ENCODE data around the gene SMARCB1.

DNA sequence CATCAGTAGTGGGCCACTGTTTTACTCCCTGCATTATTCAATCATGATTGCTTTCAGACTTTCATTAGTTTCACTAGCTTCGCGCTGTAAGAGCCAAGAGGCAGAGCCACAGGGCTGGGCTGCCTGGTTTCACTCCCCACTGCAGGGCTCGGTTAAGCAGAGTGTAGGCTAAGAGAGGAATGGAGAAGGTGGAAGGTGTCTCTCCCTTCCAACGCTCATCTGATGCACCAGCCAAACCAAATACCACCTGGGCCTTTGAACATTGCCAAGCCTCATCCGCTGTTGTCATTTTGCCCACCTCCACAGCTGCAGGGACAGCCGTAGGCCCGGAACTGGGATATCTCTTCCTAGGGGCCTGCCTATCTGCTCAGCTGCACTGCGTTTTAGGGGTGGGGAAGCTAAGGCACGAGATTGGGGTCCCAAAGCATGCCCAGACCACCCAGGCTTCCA is 480 bp upstream of the SMARCB1 start:
- TF ChIP-seq, protein P1, sequence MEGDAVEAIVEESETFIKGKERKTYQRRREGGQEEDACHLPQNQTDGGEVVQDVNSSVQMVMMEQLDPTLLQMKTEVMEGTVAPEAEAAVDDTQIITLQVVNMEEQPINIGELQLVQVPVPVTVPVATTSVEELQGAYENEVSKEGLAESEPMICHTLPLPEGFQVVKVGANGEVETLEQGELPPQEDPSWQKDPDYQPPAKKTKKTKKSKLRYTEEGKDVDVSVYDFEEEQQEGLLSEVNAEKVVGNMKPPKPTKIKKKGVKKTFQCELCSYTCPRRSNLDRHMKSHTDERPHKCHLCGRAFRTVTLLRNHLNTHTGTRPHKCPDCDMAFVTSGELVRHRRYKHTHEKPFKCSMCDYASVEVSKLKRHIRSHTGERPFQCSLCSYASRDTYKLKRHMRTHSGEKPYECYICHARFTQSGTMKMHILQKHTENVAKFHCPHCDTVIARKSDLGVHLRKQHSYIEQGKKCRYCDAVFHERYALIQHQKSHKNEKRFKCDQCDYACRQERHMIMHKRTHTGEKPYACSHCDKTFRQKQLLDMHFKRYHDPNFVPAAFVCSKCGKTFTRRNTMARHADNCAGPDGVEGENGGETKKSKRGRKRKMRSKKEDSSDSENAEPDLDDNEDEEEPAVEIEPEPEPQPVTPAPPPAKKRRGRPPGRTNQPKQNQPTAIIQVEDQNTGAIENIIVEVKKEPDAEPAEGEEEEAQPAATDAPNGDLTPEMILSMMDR (conservative IDR thresholded peaks at IDR 0.05 in 1 of 2, IDR thresholded peaks at IDR 0.05 in 1 of 2; ENCODE audit: low read depth in 1 of 2, low read length in 2 of 2), result no peak
- TF ChIP-seq EZH2 (IDR thresholded peaks at IDR 0.05; ENCODE audit: low read length, missing control alignments), result no peak

All from fibroblast of lung (primary cell).